H9 (cell line): ENCODE data around the gene BEND4. TPM values are rescaled to one million over a fixed set of nuclear protein-coding genes. Genes with fewer than 3 reads are reported as not detected.

Experiments
- DNase-seq: peaks from one replicate; pipeline ENCODE4 v3.0.0-alpha.2; 2017
- H2AFZ ChIP-seq: one replicate; pipeline ENCODE4 v1.6.1; 2013; ENCODE audit warnings: mild to moderate bottlenecking, low read length, control low read depth, moderate library complexity
- H2AK5ac ChIP-seq: 2 replicates; pipeline ENCODE4 v1.6.1; 2013; ENCODE audit warnings: low read length, control low read depth, mixed read lengths; ENCODE audit not compliant: insufficient read length
- H2BK120ac ChIP-seq: one replicate; pipeline ENCODE4 v1.6.1; 2013; ENCODE audit warnings: low read depth, mild to moderate bottlenecking, low read length, control low read depth, inconsistent platforms; ENCODE audit not compliant: poor library complexity, severe bottlenecking
- H2BK12ac ChIP-seq: 2 replicates; pipeline ENCODE4 v1.6.1; 2013; ENCODE audit warnings: low read length, control low read depth, mixed read lengths, low read depth; ENCODE audit not compliant: insufficient read length
- H2BK15ac ChIP-seq: 2 replicates; pipeline ENCODE4 v1.6.1; 2013; ENCODE audit warnings: low read depth, low read length, control low read depth
- H2BK20ac ChIP-seq: one replicate; pipeline ENCODE4 v1.6.1; 2013; ENCODE audit warnings: low read depth, mild to moderate bottlenecking, low read length, control low read depth, inconsistent platforms; ENCODE audit not compliant: poor library complexity, severe bottlenecking
- H2BK5ac ChIP-seq: 2 replicates; pipeline ENCODE4 v1.6.1; 2013; ENCODE audit warnings: low read length, control low read depth, mixed read lengths; ENCODE audit not compliant: insufficient read length
- H3K14ac ChIP-seq: 2 replicates; pipeline ENCODE4 v1.6.1; 2013; ENCODE audit warnings: low read length, control low read depth; ENCODE audit not compliant: insufficient read depth
- H3K18ac ChIP-seq: 2 replicates; pipeline ENCODE4 v1.6.1; 2013; ENCODE audit warnings: low read depth, mild to moderate bottlenecking, mixed read lengths, low read length, control low read depth; ENCODE audit not compliant: insufficient read length
- H3K23ac ChIP-seq: 2 replicates; pipeline ENCODE4 v1.6.1; 2013; ENCODE audit warnings: low read length, control low read depth, mixed read lengths, low read depth; ENCODE audit not compliant: insufficient read length
- H3K23me2 ChIP-seq: 2 replicates; pipeline ENCODE4 v1.6.1; 2013; ENCODE audit warnings: low read depth, mild to moderate bottlenecking, mixed read lengths, low read length, control low read depth; ENCODE audit not compliant: insufficient read length, poor library complexity, severe bottlenecking
- H3K27ac ChIP-seq: 2 replicates; pipeline ENCODE4 v1.5.1; 2013; ENCODE audit warnings: low read length, control low read depth, mixed read lengths, low read depth; ENCODE audit not compliant: insufficient read length
- H3K27me3 ChIP-seq: 2 replicates; pipeline ENCODE4 v1.6.1; 2013; ENCODE audit warnings: low read length, control low read depth, inconsistent platforms; ENCODE audit not compliant: insufficient read depth
- H3K4ac ChIP-seq: 2 replicates; pipeline ENCODE4 v1.6.1; 2013; ENCODE audit warnings: low read depth, mild to moderate bottlenecking, control low read depth, inconsistent platforms, low read length, moderate library complexity
- H3K4me1 ChIP-seq: 2 replicates; pipeline ENCODE4 v1.6.1; 2013; ENCODE audit warnings: low read length, control low read depth, inconsistent platforms; ENCODE audit not compliant: insufficient read depth
- H3K4me2 ChIP-seq: 2 replicates; pipeline ENCODE4 v1.6.1; 2013; ENCODE audit warnings: low read length, control low read depth, mixed read lengths; ENCODE audit not compliant: insufficient read length, insufficient read depth
- H3K56ac ChIP-seq: 2 replicates; pipeline ENCODE4 v1.6.1; 2013; ENCODE audit warnings: low read depth, mild to moderate bottlenecking, mixed read lengths, low read length, control low read depth; ENCODE audit not compliant: insufficient read length
- H3K79me1 ChIP-seq: 2 replicates; pipeline ENCODE4 v1.6.1; 2013; ENCODE audit warnings: low read depth, mild to moderate bottlenecking, moderate library complexity, low read length, control low read depth, inconsistent platforms; ENCODE audit not compliant: insufficient read depth, poor library complexity, severe bottlenecking
- H3K79me2 ChIP-seq: 2 replicates; pipeline ENCODE4 v1.6.1; 2013; ENCODE audit warnings: low read length, control low read depth, inconsistent platforms; ENCODE audit not compliant: insufficient read depth
- H3K9ac ChIP-seq: 2 replicates; pipeline ENCODE4 v1.6.1; 2013; ENCODE audit warnings: low read length, control low read depth, mixed read lengths; ENCODE audit not compliant: insufficient read length; ENCODE audit errors: extremely low read depth
- H3K9me3 ChIP-seq: one replicate; pipeline ENCODE4 v1.6.1; 2013; ENCODE audit warnings: low read depth, low read length, inconsistent platforms; ENCODE audit not compliant: control insufficient read depth
- H3T11ph ChIP-seq: one replicate; pipeline ENCODE4 v1.6.1; 2013; ENCODE audit warnings: mild to moderate bottlenecking, low read length, control low read depth, inconsistent platforms
- H4K20me1 ChIP-seq: one replicate; pipeline ENCODE4 v1.6.1; 2013; ENCODE audit not compliant: control insufficient read depth, insufficient read length, insufficient read depth
- H4K5ac ChIP-seq: 2 replicates; pipeline ENCODE4 v1.6.1; 2013; ENCODE audit warnings: low read depth, mild to moderate bottlenecking, mixed read lengths, low read length, control low read depth; ENCODE audit not compliant: insufficient read length
- H4K8ac ChIP-seq: replicated peaks from 2 replicates; pipeline ENCODE4 v1.6.1; 2013; ENCODE audit warnings: low read length, control low read depth, mixed read lengths, low read depth; ENCODE audit not compliant: insufficient read length
- H4K91ac ChIP-seq: 2 replicates; pipeline ENCODE4 v1.6.1; 2013; ENCODE audit warnings: low read depth, mild to moderate bottlenecking, moderate library complexity, mixed read lengths, low read length, control low read depth; ENCODE audit not compliant: insufficient read length
- H3K27ac Mint-ChIP-seq, 3 experiments: 2 replicates in 2 of 3; 3 replicates in 1 of 3; pipeline ENCODE4 v1.8.0; 2020 to 2021; ENCODE audit warnings: mixed read lengths in 3 of 3, mild to moderate bottlenecking in 1 of 3, moderate library complexity in 1 of 3
- H3K27me3 Mint-ChIP-seq: 2 replicates; pipeline ENCODE4 v1.8.0; 2021; ENCODE audit warnings: low read depth, mild to moderate bottlenecking, moderate library complexity, mixed read lengths
- H3K36me3 Mint-ChIP-seq, 3 experiments: 2 replicates in 2 of 3; 3 replicates in 1 of 3; pipeline ENCODE4 v1.8.0; 2020 to 2021; ENCODE audit warnings: low read depth in 3 of 3, mixed read lengths in 3 of 3; ENCODE audit not compliant: insufficient read depth in 1 of 3
- H3K4me1 Mint-ChIP-seq, 2 experiments: 2 replicates each; pipeline ENCODE4 v1.8.0; 2020; ENCODE audit warnings: mixed read lengths in 2 of 2
- H3K4me3 Mint-ChIP-seq, 2 experiments: 2 replicates in 1 of 2; 3 replicates in 1 of 2; pipeline ENCODE4 v1.8.0; 2020 to 2021; ENCODE audit warnings: mild to moderate bottlenecking in 2 of 2, mixed read lengths in 2 of 2, moderate library complexity in 1 of 2
- H3K9me3 Mint-ChIP-seq, 2 experiments: 2 replicates in 1 of 2; 3 replicates in 1 of 2; pipeline ENCODE4 v1.8.0; 2020; ENCODE audit warnings: mild to moderate bottlenecking in 2 of 2, mixed read lengths in 2 of 2, moderate library complexity in 1 of 2
- WGBS: extraction: QIAGEN DNeasy Blood & Tissue Kit; methylation state at CpG from one replicate; pipeline ENCODE4 v1.1.7; 2013; ENCODE audit warnings: missing lambda C conversion rate, low lambda C conversion rate, mixed read lengths; ENCODE audit not compliant: insufficient read length; ENCODE audit errors: extremely low coverage; 5-methylcytosine and 5-hydroxymethylcytosine counted together
- total RNA-seq: library from RNA; stranded (reverse); gene quantifications from 2 replicates; pipeline ENCODE4 v1.2.1, GENCODE V29; 2021
- TF ChIP-seq, protein P1 (sequence below): fragments of 200-600 bp; sonication (generic); conservative IDR thresholded peaks from 3 replicates; pipeline ENCODE4 v1.8.0; 2021; ENCODE audit warnings: antibody characterized with exemption, mild to moderate bottlenecking

The BEND4 gene
- total RNA-seq, 1 experiment from 2014 or later: 25.1 TPM

- no peaks in the 10 kb centered on the region for H3K23me2 ChIP-seq
These were observed 64.1 kb downstream of the BEND4 start for GRCh38 chr4:42088386-42088785.

More at GRCh38 chr4:42088386-42088785, 64.1 kb downstream of the BEND4 start:
- no peak overlapping the region for H2BK20ac ChIP-seq
- H3K4ac ChIP-seq: no peak overlapping the region
- no peaks in the 10 kb centered on the region for H3K79me2 ChIP-seq
- no peaks in the 10 kb centered on the region for H3K9me3 ChIP-seq
- H3K79me1 ChIP-seq: no peaks in the 10 kb centered on the region
- H3K9ac ChIP-seq: no peak overlapping the region
- no peaks in the 10 kb centered on the region for H4K20me1 ChIP-seq
- no peak overlapping the region for H3K14ac ChIP-seq
- H2BK12ac ChIP-seq: no peak overlapping the region
- H3T11ph ChIP-seq: no peak overlapping the region
- no CpG with 5 or more reads among the region's 6 CpGs for WGBS
- no peak overlapping the region for H3K4me3 Mint-ChIP-seq
- H2AFZ ChIP-seq: no peak overlapping the region
- no peak overlapping the region for H4K91ac ChIP-seq
- no peaks in the 10 kb centered on the region for H3K4me1 ChIP-seq
- no peaks in the 10 kb centered on the region for H3K27me3 ChIP-seq
- H3K27me3 Mint-ChIP-seq: no peaks in the 10 kb centered on the region
- no peak overlapping the region for H2BK5ac ChIP-seq
- H3K18ac ChIP-seq: no peak overlapping the region
- H2BK120ac ChIP-seq: no peak overlapping the region
- H3K36me3 Mint-ChIP-seq: peaks cover 2 to 18% (median 12%) of the 10 kb centered on the region in 3 experiments; a peak in 5 of 7 replicates
- no peak for DNase-seq
- H3K23ac ChIP-seq: no peak overlapping the region
- H2BK15ac ChIP-seq: no peak overlapping the region
- H3K4me1 Mint-ChIP-seq: no peaks in the 10 kb centered on the region
- no peak overlapping the region for H2AK5ac ChIP-seq
- TF ChIP-seq, protein P1, sequence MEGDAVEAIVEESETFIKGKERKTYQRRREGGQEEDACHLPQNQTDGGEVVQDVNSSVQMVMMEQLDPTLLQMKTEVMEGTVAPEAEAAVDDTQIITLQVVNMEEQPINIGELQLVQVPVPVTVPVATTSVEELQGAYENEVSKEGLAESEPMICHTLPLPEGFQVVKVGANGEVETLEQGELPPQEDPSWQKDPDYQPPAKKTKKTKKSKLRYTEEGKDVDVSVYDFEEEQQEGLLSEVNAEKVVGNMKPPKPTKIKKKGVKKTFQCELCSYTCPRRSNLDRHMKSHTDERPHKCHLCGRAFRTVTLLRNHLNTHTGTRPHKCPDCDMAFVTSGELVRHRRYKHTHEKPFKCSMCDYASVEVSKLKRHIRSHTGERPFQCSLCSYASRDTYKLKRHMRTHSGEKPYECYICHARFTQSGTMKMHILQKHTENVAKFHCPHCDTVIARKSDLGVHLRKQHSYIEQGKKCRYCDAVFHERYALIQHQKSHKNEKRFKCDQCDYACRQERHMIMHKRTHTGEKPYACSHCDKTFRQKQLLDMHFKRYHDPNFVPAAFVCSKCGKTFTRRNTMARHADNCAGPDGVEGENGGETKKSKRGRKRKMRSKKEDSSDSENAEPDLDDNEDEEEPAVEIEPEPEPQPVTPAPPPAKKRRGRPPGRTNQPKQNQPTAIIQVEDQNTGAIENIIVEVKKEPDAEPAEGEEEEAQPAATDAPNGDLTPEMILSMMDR: no peak
- no peak overlapping the region for H4K8ac ChIP-seq
- H3K27ac ChIP-seq: no peak overlapping the region
- H3K56ac ChIP-seq: no peak overlapping the region
- no peak overlapping the region for H3K4me2 ChIP-seq
- no peaks in the 10 kb centered on the region for H3K9me3 Mint-ChIP-seq
- H3K27ac Mint-ChIP-seq: no peak overlapping the region
- no peak overlapping the region for H4K5ac ChIP-seq
